ENCODE data around the gene ZFYVE19.

- no peak for TF ChIP-seq POLR2A (IDR thresholded peaks at IDR 0.05)
- TF ChIP-seq POLR2AphosphoS5 (IDR thresholded peaks at IDR 0.05): no peak
- no peak for TF ChIP-seq CTCF (IDR thresholded peaks at IDR 0.05)
Observed at GRCh38 chr15:40789999-40790398, 16.9 kb upstream of the ZFYVE19 start.

Measured in transverse colon (tissue), 4 donors.